CD4-positive, alpha-beta T cell treated with Interleukin-17A for 1 hour (primary cell): ENCODE results near the gene TPM4.
"Not testable (repeated sequence)": the region's sequence is repeated elsewhere in the genome, so short reads cannot be mapped to it uniquely, and the experiment has no call there.

Experiments
- DNase-seq: peaks from one replicate; pipeline ENCODE4 v3.0.0-alpha.2; 2020

The TPM4 gene

DNA sequence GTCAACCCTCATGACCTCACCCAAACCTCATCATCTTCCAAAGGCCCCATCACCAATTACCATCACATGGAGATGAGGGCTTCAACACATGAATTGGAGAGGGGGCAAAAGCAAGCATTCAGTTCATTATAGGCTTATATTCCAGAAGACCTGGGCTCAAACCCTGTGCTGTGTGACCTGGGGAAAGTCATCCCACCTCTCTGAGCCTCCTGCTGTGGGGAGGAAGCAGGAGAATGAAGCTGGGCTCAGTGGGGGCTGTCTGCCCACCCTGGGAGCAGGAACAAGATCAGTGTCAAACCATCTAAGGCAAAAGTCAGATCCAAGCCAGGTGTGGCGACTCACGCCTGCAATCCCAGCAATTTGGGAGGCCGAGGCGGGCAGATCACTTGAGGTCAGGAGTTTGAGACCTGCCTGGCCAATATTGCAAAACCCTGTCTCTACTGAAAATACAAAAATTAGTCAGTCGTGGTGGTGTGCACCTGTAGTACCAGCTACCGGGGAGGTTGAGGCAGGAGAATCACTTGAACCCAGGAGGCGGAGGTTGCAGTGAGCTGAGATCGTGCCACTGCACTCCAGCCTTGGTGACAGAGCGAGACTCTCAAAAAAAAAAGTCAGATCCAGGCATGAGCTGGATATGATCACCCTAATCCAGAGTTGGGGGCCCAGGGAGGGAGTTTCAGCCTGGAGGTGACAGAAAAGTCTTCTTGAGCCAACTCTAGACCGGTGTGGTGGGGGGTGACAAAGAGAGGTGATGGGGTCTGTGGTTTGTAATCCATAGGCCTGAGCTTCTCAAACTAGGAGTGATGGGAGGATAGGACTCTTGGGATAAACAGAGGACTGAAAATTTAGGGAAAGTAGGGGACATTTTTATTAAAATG is 1.6 kb upstream of the TPM4 start:
- DNase-seq: no peak

DNA sequence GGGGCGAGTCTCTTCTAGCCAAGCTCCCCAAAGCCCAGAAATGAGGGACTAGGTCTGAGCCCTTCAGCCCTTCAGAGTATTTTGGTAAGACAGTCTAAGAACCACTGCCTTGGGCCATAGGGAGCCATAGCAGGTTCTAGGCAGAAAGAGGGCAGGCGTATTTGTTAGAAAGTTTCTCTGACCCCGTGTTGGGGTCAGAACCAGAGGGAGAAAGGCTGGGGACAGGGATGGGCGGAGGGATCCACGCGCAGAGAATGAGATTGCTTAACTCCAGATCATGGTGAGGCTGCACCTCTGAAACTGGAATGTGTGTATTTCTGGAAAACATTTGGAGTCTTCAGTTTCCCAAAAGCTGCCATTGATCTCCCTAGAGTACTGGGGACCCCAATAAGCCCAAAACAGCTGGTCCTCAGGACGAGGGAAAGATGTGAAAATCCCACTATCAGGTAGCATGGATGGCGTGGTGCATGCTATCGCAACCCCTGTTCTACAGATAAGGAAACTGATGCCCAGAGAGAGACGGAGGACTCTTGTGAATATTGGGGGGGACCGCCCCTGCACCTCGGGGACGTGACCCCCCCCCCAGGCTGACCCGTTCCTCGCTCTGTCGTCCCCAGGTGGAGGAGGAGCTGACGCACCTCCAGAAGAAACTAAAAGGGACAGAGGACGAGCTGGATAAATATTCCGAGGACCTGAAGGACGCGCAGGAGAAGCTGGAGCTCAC is 703 bp upstream of the TPM4 start:
- no peak for DNase-seq

DNA sequence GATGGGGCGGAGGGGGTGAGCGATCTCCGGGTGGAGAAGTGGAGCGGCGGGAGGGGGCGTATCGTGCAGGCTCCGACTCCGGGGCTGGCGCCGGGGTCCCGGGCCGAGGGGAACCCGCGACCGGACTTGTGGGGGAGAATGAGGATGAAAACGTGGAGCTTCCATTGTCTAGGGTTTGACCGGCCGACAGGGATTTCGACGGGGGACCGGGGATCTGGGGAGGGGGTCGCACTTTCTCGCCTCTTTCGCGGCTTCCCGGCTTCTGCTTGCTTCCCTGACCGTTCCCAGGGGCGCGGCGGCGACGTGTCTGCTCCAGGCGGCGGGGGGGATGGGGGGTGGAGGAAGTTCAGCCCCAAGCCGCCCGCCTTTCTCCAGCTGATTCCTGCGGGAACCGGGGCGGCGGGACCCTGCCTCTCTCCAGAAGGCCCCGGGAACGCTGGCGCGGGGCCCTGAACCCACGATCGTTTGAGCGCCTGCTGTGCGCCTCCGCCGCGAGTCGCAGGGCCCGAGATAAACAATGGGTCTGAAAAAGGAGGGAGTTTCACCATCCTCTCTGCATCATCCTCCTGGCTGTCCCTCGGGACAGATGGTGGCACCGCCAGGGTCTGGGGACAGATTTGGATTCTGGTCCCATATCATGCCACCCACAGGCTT is 790 bp downstream of the TPM4 start:
- no peak for DNase-seq

DNA sequence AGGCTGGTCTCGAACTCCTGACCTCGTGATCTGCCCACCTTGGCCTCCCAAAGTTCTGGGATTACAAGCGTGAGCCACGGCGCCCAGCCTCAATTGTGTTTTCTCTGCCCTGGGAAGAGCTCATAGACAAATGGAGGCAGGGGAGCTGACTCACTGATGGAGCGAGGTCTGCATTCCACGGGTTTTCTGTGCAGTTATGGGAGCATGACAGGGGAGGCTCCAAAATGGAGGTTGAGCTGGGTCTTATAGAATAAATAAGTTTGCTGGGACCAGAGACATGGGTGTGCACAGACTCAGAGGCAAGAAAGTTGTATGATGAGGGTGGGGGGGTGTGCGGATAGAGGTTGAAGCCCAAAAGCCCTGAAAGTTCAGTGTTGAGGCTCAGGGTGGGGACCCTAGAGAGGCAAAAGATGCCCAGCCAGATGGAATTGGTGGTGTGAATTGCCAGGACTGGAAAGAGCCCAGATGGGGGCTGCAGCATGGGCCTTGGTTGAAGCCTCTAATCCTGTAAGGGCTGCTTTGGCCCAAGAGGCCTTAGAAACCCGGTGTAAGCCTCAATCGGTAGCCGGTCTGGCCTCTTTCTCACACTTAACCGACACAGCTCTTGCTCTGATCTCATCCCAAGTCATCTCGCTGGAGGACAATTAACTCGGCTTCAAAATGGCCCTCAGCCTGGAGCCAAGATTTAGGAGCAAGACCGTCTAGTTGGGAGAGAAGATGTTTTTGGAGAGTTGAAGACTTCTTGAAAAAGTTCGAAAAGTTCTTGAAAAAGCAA is 1.9 kb downstream of the TPM4 start:
- DNase-seq: peak; percentile 32

DNA sequence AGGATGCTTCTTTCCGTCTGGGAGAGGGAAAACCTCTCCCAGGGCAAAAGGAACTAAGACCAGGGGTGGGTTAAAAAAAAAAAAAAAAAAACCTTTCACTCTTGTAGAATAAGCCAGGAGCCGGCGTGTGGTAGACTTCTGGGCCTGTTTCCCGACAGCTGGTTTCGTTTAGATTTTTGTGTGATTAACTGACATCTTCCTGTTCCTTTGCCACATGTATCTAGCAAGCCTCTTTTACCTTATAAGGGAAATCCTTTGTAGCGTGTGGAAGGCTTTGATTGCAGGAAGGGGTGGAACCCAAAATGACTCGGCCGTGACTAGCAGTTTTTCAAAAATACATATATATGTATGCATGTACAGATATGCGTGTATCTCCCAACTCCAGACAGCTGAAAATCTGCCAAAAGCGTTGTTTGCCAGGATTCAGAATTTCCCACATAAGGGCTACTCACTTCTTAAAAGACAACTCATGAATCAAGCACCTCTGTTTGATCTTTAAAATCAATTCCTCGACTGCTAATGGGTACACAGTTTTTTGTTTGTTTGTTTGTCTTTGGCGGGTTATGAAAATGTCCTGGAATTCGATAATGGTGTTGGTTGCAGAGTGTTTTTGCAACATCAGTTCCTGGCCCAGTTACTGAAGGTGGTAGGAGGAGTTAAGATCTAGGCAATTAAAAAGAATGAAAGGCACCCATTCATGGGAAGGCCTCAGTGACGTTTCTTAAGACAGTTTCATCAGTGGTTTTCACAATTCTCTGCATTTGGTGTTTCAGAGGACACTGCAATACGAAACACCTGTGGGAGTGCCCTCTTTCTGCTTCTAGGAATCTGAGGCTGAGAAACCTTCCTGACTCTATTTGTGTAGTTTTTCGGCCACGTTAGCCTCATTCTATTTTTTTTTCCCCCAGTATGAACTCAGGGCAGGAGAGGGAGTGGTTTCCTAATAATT is 2.7 kb downstream of the TPM4 start:
- peak; percentile 93 for DNase-seq

DNA sequence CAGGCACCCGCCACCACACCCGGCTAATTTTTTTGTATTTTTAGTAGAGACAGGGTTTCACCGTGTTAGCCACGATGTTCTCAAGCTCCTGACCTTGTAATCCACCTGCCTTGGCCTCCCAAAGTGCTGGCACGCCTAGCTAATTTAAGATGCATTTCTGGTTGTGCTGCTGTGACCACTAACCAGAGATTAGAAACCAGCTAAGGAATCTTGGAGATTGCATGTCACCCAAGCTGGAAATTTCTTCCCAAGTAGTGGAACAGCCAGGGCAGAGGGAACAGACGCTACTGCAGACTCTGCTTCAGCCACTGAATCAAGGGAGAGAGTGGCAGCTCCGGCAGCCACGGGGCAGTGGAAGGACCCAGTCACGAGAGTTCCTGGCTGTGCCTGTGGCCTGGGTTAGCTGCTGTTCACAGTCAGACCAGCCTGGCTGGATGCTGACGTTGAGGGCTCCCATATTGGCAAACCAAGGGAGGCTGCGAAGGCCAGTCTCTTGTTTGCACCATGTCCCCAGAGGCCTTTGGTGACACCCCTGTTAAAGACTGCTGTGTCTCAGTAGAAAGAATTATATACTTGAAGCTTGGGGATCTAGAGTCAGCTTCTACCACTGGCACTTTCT is 7.9 kb downstream of the TPM4 start:
- no peak for DNase-seq

DNA sequence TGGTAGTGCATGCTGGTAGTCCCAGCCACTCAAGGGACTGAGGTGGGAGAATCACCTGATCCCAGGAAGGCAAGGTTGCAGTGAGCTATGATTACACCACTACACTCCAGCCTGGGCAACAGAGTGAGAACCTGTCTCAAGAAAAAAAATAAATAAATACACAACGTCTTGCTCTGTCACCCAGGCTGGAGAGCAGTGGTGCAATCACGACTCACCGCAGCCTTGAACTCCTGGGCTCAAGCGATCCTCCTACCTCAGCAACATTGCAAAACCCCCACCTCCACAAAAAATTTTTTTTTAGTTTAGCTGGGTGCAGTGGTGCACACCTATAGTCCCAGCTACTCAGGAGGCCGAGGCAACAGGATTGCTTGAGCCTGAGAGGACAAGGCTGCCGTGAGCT is 8.8 kb downstream of the TPM4 start:
- no peak for DNase-seq

DNA sequence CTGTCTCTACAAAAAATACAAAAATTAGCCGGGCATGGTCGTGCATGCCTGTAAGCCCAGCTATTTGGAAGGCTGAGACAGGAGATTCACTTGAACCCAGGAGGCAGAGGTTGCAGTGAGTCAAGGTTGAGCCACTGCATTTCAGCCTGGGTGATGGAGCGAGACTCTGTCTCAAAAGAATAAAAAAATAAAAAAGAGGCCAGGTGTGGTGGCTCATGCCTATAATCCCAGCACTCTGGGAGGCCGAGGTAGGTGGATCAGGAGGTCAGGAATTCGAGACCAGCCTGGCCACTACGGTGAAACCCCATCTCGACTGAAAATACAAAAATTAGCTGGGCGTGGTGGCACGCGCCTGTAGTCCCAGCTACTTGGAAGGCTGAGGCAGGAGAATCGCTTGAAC is 11.1 kb downstream of the TPM4 start:
- not testable (repeated sequence) for DNase-seq

DNA sequence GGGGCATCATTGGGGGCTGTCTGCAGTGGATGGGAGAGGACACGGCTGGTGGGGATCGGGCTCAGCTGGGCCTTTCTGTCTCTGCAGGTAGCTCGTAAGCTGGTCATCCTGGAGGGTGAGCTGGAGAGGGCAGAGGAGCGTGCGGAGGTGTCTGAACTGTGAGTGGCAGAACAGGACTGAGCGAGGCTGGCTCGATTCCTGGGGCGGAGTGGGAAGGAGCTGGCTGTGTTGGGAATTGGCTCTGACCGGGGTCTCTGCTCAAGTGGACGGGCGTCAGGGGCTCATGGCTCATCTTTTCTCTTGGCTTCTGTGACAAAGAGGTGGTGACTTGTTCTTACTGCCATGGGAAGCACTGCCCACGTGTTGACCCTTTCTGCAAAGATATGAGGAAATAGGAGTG is 11.6 kb downstream of the TPM4 start:
- DNase-seq: no peak

DNA sequence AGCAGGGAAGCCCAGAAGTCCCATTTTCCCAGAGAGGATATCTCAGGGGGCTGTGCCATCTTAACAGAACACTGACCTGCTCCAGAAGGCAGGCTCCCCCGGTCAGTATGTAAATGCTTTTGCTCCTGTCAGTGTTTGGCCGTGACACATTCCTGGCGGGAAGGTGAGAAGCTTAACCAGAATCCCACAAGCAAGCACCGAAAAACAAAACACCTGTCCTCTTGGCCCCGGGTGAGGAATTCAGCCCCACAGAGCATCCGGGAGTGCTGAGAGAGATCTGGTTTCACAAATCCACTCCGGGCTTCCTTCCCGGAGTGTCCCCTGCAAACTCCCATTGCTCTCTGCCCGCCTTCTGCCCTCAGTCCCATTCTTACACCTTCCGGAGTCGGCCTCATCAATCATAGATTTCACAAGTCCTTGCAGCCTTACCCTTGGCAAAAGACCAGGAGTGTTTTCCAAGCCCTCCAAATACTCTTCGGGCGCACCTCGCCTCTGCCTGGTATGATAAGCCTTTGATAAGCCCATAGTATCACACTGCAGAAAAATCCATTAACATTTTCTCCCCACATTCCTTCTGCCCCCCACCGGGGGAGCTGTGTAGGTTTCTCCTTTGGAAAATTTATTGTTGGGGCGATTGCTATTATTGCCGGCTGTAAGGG is 12.2 kb downstream of the TPM4 start:
- DNase-seq: no peak

DNA sequence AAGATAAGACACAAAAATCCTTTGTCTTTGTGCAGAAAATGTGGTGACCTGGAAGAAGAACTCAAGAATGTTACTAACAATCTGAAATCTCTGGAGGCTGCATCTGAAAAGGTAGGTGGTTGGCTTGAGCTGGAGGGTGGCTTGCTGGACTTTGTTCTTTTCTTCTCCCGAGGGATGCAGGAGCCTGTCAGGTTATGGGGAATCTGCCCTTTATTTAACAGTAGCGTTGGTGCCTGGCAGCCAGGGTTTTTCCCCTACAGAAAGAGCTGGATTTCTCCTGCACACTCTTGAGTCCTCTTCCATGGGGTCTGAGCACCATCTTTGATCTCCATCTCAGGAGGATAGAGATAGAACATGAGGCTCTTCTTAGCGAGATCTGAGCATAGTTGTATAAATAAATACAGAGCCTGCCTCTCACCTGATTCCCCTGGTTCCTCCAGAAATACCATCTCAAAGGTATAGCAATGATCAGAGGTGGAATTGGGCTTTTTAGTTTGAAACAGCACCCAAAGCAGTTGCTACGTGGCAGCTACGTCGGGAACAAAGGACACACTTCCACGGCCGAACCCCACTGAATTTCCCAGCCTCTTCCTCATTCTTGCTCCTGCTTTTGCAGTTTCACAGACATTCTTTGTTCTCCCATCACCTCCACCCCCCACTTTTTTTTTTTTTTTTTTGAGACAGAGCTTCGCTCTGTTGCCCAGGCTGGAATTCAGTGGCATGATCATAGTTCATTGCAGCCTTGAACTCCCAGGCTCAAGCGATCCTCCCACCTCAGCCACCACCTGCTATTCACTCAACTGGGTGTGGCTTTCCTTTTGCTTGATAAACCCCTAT is 12.9 kb downstream of the TPM4 start:
- no peak for DNase-seq

DNA sequence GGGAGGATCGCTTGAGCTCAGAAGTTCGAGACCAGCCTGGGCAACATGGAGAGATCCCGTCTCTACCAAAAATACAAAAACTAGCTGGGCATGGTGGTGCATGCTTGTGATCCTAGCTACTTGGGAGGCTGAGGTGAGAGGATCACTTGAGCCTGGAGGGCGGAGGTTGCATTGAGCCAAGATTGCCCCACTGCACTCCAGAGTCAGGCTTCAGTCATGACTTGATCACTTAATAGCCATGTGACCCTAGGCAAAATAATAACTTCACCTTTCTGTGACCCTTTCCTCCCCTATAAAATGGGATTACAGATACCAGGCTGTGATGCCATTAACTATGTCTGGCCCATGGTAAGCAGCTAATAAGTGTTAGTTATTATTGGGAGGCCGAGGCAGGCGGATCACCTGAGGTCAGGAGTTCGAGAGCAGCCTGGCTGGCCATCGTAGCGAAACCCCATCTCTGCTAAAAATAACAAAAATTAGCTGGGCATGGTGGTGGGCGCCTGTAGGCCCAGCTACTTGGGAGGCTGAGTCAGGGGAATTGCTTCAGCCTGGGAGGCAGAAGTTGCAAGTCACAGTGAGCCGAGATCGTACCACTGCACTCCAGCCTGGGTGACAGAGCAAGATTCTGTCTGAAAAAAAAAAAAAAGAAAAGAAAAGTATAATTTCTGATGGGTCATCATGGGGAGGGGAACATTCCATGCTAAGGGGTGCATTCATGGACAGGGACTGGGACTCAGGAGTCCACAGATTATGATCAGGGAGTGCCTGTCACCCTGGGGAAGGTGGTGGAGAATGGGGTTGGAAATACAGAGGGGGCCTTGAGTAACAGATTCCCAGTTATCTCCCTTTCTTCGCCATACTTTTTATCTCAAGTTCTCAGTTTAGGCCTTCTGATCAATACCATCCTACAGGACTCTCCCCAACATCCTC is 15.5 kb downstream of the TPM4 start:
- DNase-seq: no peak

DNA sequence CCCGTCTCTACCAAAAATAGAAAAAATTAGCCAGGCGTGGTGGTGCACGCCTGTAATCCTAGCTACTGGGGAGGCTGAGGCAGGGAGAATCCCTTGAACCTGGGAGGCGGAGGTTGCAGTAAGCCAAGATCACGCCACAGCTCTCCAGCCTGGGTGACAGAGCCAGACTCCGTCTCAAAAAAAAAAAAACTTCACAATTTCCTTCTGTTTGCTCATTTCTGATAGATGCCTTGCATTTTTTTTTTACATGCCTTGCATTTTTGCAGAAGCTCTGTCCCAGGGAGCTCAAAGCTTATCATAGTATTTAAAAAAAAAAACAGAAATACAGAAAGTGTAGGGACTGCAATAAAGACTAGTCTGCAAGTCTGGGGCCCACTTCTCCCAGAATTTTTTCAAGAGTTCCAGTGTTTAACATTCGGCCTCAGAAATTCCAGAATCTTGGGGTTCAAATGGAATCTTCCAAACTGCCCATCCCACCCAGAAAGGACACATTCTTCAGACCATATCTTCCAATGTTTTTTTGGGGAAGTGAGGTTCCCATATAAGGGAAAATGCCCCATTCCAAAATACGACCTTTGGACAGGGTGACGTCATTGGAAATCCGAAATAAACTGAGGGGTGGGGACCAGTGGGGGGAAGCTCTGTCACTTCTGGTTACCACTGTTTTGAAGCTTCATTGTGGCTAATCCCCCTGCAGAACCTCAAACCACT is 18.2 kb downstream of the TPM4 start:
- no peak for DNase-seq

DNA sequence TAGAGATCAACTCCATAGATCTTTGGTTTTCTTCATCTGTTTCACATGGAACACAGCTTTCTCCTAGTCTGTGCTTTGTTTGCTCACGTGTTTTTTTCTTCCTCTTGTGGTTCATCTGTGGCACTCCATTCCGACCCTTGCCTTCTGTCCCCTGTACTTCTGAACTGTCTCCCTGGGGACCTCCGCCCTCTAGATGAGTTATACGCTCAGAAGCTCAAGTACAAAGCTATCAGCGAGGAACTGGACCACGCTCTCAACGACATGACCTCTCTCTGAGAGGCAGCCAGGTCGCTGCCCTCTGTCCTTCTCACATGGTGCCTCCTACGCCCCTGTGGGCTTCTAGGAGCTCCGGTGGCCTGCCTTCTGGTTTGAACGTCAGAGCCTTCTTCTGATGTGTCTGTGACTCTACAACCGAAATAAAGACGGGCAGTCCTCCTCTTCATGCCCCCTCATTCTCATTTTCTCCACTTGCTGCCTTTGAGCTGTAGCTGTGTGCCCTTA is 18.8 kb downstream of the TPM4 start:
- DNase-seq: no peak

DNA sequence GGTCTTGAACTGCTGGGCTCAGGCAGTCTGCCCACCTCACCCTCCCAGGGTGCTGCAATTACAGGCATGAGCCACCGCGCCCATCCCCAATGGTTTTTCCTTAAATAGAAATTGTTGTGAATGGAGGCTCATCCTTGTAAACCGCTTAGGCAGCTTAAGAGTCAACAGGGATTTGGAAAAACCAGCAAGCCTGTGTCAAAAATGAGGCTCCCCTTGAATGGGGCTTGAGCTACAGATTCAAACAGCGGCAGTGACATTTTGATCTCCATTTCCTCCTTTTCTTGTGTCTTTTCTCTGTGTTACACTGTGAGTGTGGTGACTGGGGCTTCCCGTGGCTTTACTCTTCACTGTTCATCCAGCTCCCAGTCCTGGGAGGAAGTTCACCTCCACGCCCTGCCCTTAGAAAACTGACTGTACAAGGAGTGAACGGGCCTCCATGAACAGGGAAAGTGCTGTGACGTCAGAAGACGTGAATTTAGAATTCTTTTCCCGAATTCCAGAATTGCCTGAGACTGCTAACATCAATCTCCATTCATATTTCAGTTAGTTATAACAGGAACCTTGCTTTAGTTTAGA is 20.1 kb downstream of the TPM4 start:
- DNase-seq: no peak

DNA sequence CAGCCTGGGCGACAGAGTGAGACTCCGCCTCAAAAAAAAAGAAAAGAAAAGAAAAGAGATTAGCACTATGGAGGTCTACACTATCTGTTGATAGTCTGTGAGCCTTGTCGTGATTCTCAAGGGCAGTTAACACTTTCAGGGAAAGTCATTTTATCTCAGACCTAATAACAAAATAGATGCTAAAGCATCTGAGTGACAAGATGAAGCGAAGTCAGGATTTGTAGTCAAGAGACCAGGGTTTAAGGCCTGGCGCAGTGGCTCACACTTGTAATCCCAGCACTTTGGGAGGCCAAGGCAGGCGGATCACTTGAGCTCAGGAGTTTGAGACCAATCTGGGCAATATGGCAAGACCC is 22.1 kb downstream of the TPM4 start:
- DNase-seq: no peak

DNA sequence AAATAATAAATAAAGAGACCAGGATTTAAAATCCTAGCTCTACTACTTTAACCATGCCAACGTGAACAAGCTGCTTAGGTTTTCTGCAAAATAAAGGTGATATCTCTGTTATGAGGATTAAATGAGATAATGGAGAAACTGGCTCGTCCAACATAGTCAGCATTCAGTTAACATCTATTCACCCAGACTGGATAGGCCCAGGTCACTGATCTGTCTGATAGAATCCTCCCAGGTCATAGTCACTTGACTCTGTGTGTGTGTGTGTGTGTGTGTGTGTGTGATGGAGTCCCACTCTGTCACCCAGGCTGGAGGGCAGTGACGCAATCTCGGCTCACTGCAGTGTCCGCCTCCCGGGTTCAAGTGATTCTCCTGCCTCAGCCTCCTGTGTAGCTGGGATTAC is 22.5 kb downstream of the TPM4 start:
- DNase-seq: no peak
